Mucosa of rectum (tissue), 2 donors: ENCODE data around the gene RAX2.

Experiments used
- H3K27ac ChIP-seq, 2 donors: one replicate each; pipeline ENCODE4 v1.7.0; 2013; ENCODE audit warnings: inconsistent platforms in 2 of 2, low read depth in 2 of 2, low read length in 2 of 2
- H3K27me3 ChIP-seq, 2 donors: one replicate each; pipeline ENCODE4 v1.7.0; 2013; ENCODE audit warnings: low read length in 2 of 2; ENCODE audit not compliant: control insufficient read depth in 2 of 2, insufficient read depth in 2 of 2
- H3K36me3 ChIP-seq, 2 donors: one replicate each; pipeline ENCODE4 v1.7.0; 2013; ENCODE audit warnings: low read length in 2 of 2; ENCODE audit not compliant: control insufficient read depth in 2 of 2, insufficient read depth in 2 of 2
- H3K4me1 ChIP-seq, 2 donors: one replicate each; pipeline ENCODE4 v1.7.0; 2013; ENCODE audit warnings: low read length in 2 of 2, mild to moderate bottlenecking in 1 of 2; ENCODE audit not compliant: control insufficient read depth in 2 of 2, insufficient read depth in 2 of 2
- H3K4me3 ChIP-seq, 2 donors: one replicate each; pipeline ENCODE4 v1.7.0; 2013; ENCODE audit warnings: low read length in 2 of 2
- H3K9ac ChIP-seq, 2 donors: one replicate each; pipeline ENCODE4 v1.7.0; 2013; ENCODE audit warnings: low read length in 2 of 2, low read depth in 1 of 2, mild to moderate bottlenecking in 1 of 2
- H3K9me3 ChIP-seq, 2 donors: one replicate each; pipeline ENCODE4 v1.7.0; 2013; ENCODE audit warnings: low read length in 2 of 2; ENCODE audit not compliant: control insufficient read depth in 2 of 2
- donor health status: healthy.
- donor health status: Normal muscosa, but diverticular disease.

The RAX2 gene

DNA sequence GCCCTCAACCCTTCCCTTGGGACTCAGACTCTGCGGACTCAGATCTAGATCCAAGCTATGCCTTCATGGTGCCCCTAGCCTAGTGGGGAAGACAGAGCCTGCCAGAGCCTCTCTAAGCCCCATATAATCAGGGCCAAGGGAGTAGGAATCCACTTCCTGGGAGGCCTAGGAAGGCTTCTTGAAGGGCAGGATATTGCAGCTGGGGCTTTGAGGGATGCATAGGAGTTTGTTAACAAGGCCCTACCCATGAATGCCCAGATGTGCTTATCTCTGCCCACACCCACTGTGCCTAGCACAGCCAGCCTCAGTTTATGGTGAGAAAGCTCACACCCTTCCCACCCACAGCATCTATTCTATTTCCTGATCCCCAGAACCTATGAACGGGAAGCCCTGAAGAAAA, 21.8 kb downstream of the RAX2 start:
- no peak overlapping the region for H3K27ac ChIP-seq
- H3K9ac ChIP-seq = no peak overlapping the region
- no peaks in the 10 kb centered on the region for H3K4me1 ChIP-seq
- H3K9me3 ChIP-seq = no peaks in the 10 kb centered on the region
- no peak overlapping the region for H3K4me3 ChIP-seq
- no peaks in the 10 kb centered on the region for H3K27me3 ChIP-seq
- H3K36me3 ChIP-seq = peaks cover 35 to 36% of the 10 kb centered on the region in 2 donors

DNA sequence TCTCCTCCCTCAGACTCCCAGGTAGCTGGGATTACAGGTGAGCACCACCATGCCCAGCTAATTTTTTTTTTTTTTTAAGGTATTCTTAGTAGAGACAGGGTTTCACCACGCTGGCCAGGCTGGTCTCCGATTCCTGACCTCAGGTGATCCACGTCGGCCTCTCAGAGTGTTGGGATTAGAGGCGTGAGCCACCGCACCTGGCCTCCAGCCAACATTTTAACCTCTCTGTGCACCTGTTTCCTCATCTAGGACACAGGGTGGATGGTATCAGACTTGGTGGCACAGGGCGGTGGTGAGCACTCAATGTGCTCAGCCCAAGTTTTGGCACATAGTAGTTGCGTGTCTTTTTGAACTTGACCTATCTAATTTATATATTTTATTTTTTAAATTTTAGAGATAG, 23.1 kb downstream of the RAX2 start:
- Histone ChIP-seq H3K27me3 (no peaks in the 10 kb centered on the region), H3K9ac (no peak overlapping the region), H3K27ac (no peak overlapping the region), H3K36me3 (peaks cover 34 to 38% of the 10 kb centered on the region in 2 donors), H3K4me1 (no peaks in the 10 kb centered on the region), H3K4me3 (no peak overlapping the region), H3K9me3 (no peaks in the 10 kb centered on the region)

DNA sequence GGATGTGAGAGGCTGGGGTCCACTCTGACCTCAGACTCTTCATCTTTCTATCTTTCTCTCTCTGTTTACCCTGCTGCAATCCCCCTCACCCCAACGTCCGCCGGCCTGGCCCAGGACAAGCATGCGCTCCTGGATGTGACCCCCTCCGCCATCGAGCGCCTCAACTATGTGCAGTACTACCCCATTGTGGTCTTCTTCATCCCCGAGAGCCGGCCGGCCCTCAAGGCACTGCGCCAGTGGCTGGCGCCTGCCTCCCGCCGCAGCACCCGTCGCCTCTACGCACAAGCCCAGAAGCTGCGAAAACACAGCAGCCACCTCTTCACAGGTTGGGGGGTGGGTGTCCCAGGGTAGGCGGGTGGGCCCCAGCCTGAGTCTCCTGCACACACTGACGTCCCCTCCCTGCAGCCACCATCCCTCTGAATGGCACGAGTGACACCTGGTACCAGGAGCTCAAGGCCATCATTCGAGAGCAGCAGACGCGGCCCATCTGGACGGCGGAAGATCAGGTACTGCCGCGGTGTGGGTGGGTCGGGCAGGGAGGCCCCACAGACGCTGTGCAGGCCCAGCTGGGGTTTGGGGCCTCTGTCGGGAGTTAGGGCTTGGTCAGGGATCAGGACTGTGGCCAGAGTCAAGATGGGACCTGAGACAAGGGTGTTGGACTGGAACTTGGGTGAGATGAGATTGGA, 25.5 kb downstream of the RAX2 start:
- Histone ChIP-seq H3K27me3 (no peaks in the 10 kb centered on the region), H3K36me3 (peaks cover 42% of the 10 kb centered on the region in 2 donors)

DNA sequence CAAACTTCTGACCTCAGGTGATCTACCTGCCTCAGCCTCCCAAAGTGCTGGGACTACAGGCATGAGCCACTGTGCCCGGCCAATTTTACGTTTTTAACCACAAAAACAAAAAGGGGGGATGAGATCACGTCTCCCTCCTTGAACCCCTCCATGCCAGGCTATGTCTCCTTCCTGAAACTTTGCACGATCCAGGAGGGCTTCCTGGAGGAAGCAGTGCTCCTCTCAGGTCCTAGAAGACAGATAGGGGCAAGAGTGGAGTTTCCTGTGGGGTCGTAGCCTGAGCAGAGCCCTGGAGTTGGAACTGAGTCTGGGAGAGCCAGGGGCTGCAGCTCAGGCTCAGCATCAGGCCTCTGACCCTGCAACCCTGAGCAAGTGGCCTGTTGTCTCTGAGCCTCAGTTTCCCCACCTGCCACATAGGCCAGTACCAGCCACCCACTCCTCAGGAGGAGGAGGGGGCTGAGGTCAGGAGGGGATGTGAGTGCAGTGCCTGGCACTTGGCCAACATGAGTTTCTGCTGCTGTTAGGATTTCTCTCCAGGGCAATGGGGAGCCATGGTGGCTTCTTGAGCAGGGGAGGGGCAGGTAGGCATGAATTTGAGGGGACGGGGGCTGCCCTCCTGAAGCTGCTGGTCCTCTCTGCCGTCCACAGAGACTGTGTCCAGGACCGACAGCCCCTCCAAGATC, 26.5 kb downstream of the RAX2 start:
- peaks cover 34 to 35% of the 10 kb centered on the region in 2 donors for H3K36me3 ChIP-seq
- no peak overlapping the region for H3K4me3 ChIP-seq
- H3K9me3 ChIP-seq = no peaks in the 10 kb centered on the region
- no peaks in the 10 kb centered on the region for H3K27me3 ChIP-seq
- H3K27ac ChIP-seq = no peak overlapping the region
- H3K9ac ChIP-seq = no peak overlapping the region
- no peaks in the 10 kb centered on the region for H3K4me1 ChIP-seq

More for the DNA sequence above, 25.5 kb downstream of the RAX2 start:
- H3K4me3 ChIP-seq = no peak overlapping the region
- H3K9ac ChIP-seq = no peak overlapping the region
- H3K4me1 ChIP-seq = no peaks in the 10 kb centered on the region
- H3K27ac ChIP-seq = no peak overlapping the region
- H3K9me3 ChIP-seq = no peaks in the 10 kb centered on the region

DNA sequence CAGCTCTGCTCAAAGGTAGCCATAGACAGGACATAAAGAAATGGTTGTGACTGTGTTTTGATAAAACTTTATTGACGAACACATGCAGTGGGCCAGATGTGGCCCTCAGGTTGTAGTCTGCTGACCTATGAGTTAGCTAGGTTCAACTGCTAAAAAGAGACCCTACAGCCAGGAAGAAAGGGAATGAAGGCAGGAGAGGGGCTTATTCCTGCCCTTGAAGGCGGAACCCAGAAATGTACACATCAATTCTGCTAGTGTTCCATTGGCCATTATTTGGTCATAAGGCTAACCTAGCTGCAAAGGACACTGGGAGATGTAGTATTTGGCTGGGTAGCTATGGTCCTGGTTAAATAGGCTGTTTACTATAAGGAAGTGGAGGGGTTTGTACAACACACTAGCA, 28.5 kb downstream of the RAX2 start:
- Histone ChIP-seq H3K27ac (no peak overlapping the region), H3K9ac (no peak overlapping the region), H3K4me1 (no peaks in the 10 kb centered on the region), H3K27me3 (no peaks in the 10 kb centered on the region), H3K4me3 (no peak overlapping the region), H3K9me3 (no peaks in the 10 kb centered on the region), H3K36me3 (peaks cover 32% of the 10 kb centered on the region in 2 donors)

DNA sequence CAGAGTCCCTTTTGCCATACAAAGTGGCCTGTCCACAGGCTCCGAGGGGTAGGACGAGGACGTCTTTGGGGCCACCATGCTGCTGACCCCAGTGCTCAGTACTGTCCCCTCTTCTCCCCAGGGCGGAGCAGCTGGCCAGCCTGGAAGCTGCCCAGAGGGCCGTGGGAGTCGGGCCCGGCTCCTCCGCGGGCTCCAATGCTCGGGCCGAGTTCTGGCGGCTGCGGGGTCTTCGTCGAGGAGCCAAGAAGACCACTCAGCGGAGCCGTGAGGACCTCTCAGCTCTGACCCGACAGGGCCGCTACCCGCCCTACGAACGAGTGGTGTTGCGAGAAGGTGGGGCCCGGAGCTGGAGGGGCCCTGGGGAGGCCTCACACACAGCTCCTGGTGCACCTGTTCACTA, 31.6 kb downstream of the RAX2 start:
- Histone ChIP-seq H3K4me3 (no peak overlapping the region), H3K4me1 (no peaks in the 10 kb centered on the region), H3K9ac (no peak overlapping the region), H3K27me3 (no peaks in the 10 kb centered on the region), H3K36me3 (peaks cover 42 to 43% of the 10 kb centered on the region in 2 donors), H3K9me3 (no peaks in the 10 kb centered on the region), H3K27ac (no peak overlapping the region)

DNA sequence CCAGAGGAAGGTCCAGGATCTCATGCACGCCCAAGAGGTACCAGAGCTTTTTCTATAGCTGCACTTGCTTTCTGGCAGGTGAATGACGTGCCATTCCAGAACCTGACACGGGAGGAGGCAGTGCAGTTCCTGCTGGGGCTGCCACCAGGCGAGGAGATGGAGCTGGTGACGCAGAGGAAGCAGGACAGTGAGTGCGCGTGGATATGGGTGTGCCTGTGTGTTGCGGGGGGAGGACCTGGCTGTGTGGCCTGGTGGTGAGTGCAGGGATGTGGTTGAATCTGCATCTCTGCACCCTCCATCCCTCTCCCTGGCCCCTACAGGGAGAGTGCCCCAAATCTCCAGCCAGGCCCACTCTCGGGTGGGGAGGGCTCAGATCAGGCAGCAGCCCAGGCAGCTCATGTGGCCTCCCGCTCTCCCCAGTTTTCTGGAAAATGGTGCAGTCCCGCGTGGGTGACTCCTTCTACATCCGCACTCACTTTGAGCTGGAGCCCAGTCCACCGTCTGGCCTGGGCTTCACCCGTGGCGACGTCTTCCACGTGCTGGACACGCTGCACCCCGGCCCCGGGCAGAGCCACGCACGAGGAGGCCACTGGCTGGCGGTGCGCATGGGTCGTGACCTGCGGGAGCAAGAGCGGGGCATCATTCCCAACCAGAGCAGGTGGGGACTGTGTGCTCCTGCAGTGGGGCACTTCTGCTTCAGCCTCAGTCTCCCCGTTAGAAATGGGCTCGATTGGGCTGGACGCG, 33.4 kb downstream of the RAX2 start:
- no peaks in the 10 kb centered on the region for H3K9me3 ChIP-seq
- no peak overlapping the region for H3K4me3 ChIP-seq
- H3K4me1 ChIP-seq = no peaks in the 10 kb centered on the region
- no peak overlapping the region for H3K27ac ChIP-seq
- no peak overlapping the region for H3K9ac ChIP-seq
- no peaks in the 10 kb centered on the region for H3K27me3 ChIP-seq
- peaks cover 45 to 47% of the 10 kb centered on the region in 2 donors for H3K36me3 ChIP-seq

DNA sequence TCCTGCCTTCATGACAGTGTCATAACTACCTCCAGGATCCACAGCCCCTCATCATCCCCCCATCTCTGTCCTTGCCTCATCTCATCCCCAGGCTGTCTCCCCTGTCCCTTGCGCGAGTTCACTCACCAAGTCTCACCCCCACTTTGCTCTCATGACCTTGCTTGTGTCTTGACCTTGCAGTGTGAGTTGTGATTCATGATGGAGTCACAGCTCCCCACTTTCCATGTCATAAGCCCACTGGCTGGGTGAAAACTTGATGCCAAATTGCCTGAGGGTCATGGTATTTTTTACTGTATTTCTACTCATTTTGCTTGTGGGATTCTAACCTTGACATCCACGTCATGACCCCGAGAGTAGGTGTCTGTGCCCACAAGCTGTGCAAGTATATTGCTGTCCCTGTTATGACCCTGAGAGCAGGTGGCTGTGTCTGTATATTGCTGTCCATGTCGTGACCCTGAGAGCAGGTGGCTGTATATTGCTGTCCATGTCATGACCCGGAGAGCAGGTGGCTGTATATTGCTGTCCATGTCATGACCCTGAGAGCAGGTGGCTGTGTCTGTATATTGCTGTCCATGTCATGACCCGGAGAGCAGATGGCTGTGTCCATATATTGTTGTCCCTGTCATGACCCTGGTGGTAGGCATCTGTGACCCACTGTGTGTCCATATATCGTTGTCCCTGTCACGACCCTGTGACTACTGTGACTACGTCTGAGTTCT, 34.4 kb downstream of the RAX2 start:
- Histone ChIP-seq H3K4me3 (no peak overlapping the region), H3K27me3 (no peaks in the 10 kb centered on the region), H3K36me3 (peaks cover 47 to 48% of the 10 kb centered on the region in 2 donors), H3K27ac (no peak overlapping the region), H3K4me1 (no peaks in the 10 kb centered on the region), H3K9me3 (no peaks in the 10 kb centered on the region), H3K9ac (no peak overlapping the region)

DNA sequence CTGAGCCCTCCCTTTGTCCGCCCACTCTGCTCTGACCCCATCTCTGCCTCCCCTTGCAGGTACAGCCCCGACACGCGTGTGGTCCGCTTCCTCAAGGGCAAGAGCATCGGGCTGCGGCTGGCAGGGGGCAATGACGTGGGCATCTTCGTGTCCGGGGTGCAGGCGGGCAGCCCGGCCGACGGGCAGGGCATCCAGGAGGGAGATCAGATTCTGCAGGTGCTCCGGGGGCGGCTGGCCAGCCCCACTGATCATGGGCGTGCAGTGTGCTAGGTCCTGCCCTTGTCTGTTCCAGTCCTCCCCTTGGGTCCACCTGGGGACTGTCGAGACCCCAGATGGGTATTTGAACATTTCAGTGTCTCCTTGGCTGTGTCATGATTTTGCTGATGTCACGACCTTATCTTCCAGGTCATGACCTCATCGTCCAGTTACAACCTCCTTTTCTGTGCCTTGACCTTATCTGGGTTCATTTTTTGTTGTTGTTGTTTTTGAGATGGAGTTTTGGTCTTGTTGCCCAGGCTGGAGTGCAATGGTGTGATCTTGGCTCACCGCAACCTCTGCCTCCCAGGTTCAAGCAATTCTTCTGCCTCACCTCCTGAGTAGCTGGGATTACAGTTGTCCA, 35.8 kb downstream of the RAX2 start:
- no peaks in the 10 kb centered on the region for H3K9me3 ChIP-seq
- no peak overlapping the region for H3K9ac ChIP-seq
- no peaks in the 10 kb centered on the region for H3K27me3 ChIP-seq
- no peak overlapping the region for H3K4me3 ChIP-seq
- no peaks in the 10 kb centered on the region for H3K4me1 ChIP-seq
- H3K27ac ChIP-seq = no peak overlapping the region
- H3K36me3 ChIP-seq = peaks cover 50 to 53% of the 10 kb centered on the region in 2 donors
